DMS153 (cell line): Measurements from ENCODE around the gene TMEM219.
"Not testable (repeated sequence)": the region's sequence is repeated elsewhere in the genome, so short reads cannot be mapped to it uniquely, and the experiment has no call there.

ENCODE experiments used
- DNase-seq: peaks from one replicate; lab custom pipeline; 2025; lab: John Stamatoyannopoulos, UW

TMEM219 gene

GRCh38 chr16:29961479-29962343 is at the start of gene TMEM219:
TMEM219 (plus strand) TSS chr16:29962079; CDS start chr16:29963144, 1,065 bp downstream.
- peak; percentile 68 for DNase-seq

- no peak for DNase-seq
These were observed 49.8 kb upstream of the TMEM219 start for GRCh38 chr16:29912087-29912486.

GRCh38 chr16:29913514-29913913 is 48.4 kb upstream of the TMEM219 start:
- no peak for DNase-seq

- no peak for DNase-seq
These were observed 46.2 kb upstream of the TMEM219 start for GRCh38 chr16:29915590-29916247.

GRCh38 chr16:29916979-29917378 is 44.9 kb upstream of the TMEM219 start:
- DNase-seq, result no peak

GRCh38 chr16:29920288-29921033 is 41.4 kb upstream of the TMEM219 start:
- no peak for DNase-seq

GRCh38 chr16:29921034-29921385 is 40.9 kb upstream of the TMEM219 start:
- DNase-seq, result no peak

- DNase-seq, result no peak
These were observed 39.6 kb upstream of the TMEM219 start for GRCh38 chr16:29922326-29922725.

- no peak for DNase-seq
These were observed 38.8 kb upstream of the TMEM219 start for GRCh38 chr16:29922986-29923501.

GRCh38 chr16:29925105-29925756 is 36.6 kb upstream of the TMEM219 start:
- no peak for DNase-seq

GRCh38 chr16:29925781-29926710 is 35.8 kb upstream of the TMEM219 start, which contains the start of gene KCTD13:
KCTD13 (minus strand) TSS chr16:29926226; CDS start chr16:29926033, 193 bp downstream.
- DNase-seq, result peak; percentile 61

GRCh38 chr16:29926711-29927052 is 35.2 kb upstream of the TMEM219 start:
- peak; percentile 14 for DNase-seq

- no peak for DNase-seq
These were observed 34.6 kb upstream of the TMEM219 start for GRCh38 chr16:29927070-29927905.

- not testable (repeated sequence) for DNase-seq
These were observed 30.1 kb upstream of the TMEM219 start for GRCh38 chr16:29931750-29932149.

- no peak for DNase-seq
These were observed 21.2 kb upstream of the TMEM219 start for GRCh38 chr16:29940656-29941055.

- peak; percentile 66 for DNase-seq
These were observed 17.8 kb upstream of the TMEM219 start for GRCh38 chr16:29943846-29944799.

- DNase-seq, result no peak
These were observed 14.0 kb upstream of the TMEM219 start for GRCh38 chr16:29947897-29948296.

GRCh38 chr16:29950806-29951461 is 10.9 kb upstream of the TMEM219 start:
- DNase-seq, result no peak
